HG03039 (cell line): Measurements from ENCODE around the gene ADCY7.
"Not testable (repeated sequence)": the region's sequence is repeated elsewhere in the genome, so short reads cannot be mapped to it uniquely, and the experiment has no call there.

Experiments
- ATAC-seq: cut with Tn5 transposase; IDR thresholded peaks from one replicate; pipeline ENCODE4 v1.9.1; 2021; ENCODE audit warnings: mild to moderate bottlenecking, moderate library complexity; ENCODE audit not compliant: unreplicated experiment

ADCY7 gene

DNA sequence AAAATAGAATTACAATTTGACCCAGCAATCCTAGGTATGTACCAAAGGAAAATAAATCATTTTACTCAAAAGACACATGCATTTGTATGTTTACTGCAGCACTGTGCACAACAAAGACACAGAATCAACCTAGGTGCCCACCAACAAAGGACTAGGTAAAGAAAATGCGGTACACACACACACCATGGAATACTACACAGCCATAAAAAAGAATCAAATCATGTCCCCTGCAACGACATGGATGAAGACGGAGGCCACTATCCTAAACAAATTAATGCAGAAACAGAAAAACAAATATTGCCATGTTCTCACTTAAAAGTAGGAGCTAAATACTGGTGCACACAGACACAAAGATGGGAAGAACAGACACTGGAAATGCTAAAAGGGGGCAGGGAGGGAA lies 66.2 kb downstream of the ADCY7 start:
- no peak for ATAC-seq

DNA sequence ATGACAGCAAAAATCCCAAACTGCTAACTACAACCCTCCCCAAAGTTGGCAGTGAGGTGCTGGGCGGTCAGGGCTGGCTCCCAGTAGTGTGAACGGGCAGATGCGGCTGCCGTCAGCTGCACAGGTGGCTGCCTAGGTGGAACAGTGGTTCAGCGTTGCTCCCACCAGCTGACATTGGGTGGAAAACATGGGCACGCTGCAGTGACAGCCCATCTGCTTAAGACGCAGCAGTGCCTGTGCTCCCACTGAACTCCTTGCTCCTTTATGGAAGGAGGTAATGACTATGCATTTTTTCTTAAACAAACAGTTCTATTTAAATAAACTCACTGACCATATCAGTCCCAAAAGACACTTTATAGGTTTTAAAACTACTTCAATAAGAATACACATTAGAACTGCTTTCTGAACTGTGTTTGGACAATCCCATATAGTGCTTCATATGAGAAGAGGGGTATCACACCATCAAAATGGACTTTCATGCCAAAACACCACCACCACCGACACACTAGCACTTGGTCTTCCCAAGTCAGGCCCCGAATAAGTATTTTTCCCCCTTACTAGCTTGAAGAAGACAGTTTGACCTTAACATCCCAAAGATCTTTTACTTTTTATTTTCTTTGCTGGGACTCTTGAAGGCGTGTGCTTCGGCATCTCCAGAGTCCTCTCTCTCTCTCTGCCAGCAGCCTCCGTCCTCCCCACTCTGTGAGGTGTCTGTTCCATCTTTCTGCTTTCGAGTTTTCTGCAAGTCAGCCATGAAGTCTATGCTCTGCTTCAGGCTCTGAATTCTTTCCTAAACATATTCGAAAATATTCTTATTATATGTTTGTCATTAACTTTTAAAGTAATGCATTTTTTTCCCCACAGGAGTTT lies 68.0 kb downstream of the ADCY7 start:
- ATAC-seq: no peak

DNA sequence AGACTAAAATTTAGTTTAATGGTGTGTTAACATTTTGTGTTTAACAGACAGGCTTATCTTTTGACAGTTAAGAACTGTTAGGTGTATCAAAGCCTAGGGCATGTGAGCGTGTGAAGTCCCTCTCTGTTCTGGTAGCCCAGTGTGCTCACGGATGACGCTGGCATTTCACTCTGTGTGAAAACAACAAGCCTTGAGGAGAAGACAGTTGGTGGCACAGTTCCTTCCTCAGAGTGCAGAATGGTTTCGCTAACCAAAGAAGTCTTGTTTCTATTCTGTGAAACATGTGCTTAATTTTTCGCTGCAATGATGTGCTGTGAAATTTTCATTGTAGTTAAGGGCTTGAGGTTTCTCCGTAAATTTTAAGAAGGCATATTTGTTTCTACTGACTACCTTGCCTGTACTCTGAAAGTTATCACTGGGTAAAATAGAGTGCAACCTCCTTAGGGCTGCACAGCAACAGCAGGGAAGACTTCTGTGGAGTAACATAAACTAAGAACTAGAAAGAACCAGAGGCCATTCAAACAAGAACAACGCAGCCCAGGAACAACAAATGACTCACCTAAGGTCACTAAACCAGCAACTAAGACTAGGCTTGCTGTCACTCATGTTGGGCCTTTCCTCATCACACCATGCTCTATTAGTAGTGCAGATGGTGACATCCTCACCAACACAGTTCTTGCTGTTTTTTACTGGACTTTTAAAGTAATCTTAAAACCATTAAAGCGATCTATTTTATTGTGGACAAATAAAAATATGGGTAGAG lies 69.0 kb downstream of the ADCY7 start:
- ATAC-seq: no peak

DNA sequence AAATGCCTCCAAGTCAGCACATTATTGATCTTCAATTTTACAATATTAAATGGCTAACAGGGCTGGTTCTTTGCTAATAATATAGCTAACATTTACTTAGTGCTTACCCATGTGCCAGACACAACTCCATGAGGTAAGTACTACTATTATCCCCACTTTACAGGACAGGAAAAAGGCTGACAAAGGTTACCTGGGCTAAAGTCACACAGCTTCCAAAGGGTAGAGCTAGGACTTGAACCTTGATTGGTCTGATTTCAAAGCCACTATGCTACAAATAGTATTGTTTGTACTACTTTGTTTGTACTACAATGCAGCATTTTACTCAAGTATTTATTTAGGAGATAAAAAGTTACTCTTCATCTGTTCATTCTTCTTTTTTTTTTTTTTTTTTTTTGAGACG lies 70.5 kb downstream of the ADCY7 start:
- ATAC-seq: no peak

DNA sequence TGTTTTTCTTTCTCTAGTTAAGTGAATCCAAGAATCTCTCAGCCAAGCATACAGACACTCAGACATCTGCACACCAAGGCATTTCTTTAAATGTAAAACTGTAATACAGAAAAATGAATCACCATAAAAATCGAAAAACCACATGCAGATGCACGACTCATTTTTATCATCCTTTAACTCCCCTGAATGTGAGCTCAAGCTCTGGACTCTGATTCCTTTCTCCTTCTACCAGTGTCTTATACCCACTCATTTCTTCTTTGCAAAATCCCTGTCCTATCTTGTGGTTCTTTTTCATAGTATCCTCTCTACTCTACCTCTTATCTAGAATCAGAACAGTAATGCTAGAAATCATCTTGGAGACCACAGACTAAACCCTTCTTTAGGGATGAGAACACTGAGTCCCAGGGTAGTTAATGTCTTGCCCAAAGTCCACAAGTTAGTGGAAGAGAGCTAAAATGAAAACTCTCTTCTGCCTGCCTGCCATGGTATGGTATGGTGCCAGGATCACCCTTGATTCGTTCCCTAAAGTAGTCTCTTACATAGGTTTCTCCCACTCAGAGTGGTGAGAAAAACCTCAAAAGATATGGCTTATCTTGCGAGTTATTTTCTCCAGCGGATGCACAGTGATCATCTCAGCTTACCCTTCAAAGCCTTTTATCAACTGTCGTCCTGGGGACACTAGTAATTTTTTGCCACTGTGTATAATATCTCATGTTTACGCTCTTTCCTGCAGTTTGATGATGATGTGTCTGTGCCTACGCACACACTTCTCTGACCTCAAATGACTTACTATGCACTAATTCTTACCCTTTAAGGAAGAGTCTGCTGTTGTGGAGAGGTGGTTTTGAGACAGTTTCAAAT lies 72.2 kb downstream of the ADCY7 start:
- ATAC-seq: no peak

DNA sequence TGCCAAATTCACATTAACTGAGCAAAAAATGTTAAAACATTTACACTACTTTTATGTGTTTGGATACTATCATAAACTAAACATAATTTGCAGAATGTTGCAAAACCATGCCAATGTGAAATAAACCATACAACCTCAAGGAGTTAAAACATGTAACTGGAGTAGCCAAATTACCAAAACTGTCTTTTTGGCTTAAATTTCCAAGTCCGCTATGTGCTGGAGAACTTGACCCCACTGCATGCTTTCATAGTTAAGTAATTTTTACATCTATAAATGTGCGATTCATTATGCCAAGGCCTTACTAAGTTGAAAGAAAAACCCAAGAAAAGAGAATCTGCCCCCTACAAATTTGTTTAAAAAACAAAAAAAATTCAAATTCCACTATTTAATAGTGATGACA lies 74.2 kb downstream of the ADCY7 start:
- ATAC-seq: no peak

DNA sequence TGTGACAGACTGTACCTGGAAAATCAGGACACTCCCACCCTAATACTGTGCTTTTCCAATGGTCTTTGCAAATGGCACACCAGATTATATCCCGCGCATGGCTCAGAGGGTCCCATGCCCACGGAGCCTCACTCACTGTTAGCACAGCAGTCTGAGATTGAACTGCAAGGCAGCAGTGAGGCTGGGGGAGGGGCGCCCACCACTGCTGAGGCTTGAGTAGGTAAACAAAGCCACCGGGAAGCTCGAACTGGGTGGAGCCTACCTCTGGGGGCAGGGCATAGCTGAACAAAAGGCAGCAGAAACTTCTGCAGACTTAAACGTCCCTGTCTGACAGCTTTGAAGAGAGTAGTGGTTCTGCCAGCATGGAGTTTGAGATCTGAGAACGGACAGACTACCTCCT lies 77.2 kb downstream of the ADCY7 start:
- ATAC-seq: not testable (repeated sequence)

DNA sequence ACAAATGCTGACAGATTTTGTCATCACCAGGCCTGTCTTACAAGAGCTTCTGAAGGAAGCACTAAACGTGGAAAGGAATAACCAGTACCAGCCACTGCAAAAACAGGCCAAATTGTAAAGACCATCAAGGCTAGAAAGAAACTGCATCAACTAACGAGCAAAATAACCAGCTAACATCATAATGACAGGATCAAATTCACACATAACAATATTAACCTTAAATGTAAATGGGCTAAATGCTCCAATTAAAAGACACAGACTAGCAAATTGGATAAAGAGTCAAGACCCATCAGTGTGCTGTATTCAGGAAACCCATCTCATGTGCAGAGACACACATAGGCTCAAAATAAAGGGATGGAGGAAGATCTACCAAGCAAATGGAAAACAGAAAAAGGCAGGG lies 78.9 kb downstream of the ADCY7 start:
- ATAC-seq: not testable (repeated sequence)

DNA sequence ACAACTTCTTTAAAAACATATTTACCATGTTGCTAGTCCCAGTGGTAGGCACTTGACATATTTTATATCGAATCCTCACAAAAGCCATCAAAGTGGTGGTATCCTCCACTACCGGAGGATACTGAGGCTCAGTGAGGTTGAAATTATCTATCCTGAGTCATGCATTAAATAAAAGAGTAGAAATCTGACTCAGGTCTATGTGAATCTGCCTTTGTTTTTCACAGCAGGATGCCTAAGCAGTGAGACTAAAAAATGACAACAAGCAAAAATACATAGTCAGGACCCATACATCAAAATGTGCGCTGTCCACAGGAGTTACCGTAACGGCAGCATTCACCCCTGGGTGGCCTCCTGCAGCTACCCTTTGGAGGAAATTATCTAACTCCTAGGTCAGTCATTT lies 84.8 kb downstream of the ADCY7 start:
- no peak for ATAC-seq

DNA sequence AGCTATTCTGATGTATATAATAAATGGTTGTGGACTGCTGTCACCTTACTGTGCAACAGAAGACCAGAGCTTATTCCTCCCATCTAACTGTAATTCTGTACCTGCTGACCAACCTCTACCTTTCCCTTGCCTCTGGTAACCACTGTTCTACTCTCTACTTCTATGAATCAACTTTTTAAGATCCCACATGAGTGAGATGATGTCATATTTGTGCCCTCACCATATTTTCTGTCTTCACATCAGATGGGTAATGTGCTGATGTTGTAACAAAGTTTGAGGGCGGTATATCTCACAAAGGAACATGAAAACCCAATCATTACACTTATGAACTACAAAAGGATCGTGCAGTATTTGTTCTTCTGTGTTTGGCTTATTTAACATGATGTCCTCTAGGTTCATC lies 85.6 kb downstream of the ADCY7 start:
- no peak for ATAC-seq

DNA sequence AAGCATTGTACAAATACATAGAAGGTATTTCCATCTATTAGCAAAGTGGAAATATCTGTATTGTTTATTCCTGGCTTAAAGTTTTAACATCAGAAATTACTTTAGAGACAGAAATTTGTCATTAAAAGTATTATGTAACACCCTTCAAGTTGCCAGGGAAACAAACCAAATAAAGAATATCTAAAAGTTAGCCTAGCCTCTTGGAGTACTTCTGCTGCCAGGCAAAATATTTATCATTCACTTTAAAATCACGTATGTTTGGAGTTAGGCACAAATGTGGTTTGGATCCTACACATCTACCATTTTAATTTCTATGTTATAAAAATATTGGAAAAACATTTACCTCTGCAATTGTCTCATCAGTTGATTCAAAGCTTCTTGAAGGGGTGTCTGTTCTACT lies 87.7 kb downstream of the ADCY7 start:
- ATAC-seq: no peak

DNA sequence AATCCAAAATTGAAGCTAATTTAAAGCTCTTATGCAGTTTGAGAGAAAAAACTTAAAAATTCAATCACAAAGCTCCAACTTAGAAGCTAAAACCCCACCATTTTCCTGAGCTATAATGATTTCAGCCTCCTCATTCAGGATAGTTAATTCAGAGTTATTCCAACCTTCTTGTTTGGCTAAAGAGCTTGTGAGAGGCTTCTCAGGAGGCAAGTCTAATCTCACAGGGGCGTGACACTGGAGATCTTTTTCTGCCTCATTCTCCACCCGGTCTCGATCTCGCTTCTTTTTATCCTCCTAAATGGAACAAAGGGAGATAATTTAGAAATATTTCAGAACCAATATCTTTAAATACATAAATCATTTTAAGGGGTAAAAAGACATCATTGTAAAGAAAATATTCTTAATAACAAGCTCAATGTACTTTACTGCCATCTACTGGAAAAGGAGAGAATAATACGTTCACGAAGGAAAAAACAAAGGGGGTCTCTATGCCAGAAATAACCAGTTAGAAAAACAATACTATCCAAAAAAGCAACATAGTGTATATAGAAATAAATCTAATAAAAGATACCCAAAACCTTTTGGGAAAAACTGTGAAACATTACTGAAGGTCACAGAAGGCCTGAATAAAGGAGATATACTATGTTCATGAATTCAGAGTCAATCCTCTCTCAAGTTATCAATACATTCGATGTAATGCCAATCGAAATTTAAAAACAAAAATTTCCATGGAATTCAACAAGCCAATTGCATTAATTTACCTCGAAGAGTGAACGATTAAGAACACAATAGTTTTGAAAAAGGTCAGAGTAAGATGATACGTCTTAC lies 88.5 kb downstream of the ADCY7 start:
- no peak for ATAC-seq

DNA sequence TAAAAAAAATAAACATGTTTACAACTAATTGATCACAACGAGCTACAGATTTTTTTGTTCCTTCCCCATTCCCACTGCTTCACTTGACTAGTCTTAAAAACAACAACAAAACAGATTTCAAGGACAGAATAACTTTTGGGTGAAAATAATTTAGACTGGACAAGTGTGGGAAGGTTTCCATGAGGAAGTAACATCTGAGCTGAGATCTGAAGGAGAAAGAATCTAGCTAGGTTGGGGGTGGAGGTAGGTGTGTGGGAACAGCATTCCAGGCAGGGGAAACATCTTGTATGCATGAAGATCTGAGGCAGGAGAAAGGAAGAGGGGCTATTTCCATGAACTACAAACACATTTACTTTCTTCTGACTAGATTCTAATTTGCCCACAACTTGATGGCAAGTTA lies 93.3 kb downstream of the ADCY7 start:
- ATAC-seq: no peak

DNA sequence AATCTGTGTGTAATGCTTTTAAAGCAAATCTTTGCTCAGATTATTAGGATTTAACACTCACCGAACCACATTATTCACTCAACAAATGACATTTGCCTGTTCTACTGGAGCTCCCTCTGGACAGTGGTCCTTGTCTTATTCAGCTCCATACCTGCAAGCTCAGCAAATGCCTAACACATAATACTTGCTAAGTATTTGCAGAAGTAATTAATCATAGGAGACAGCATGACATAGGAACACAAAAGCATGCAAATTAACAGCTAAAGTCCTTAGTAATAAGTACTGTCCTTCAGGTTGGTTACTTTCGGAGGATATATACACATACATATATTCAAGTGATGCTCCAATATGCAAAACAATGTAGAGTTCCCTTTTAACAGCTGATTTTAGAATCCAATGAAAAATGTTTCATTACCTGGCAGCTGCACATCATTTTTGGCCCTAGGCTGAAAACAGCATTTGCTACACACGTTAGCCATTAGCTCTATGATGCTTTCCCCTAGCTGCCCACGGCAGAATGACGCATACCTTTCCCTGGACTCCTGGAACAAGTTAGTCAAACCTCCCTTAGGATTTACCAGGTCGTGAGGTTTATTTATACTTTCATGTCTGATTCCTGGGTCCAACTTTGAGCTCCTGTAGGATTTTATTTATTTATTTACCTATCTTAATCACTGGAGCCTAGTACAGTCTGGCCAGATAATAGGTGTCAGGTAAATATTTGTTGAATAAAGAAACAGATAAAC lies 93.9 kb downstream of the ADCY7 start:
- ATAC-seq: no peak

DNA sequence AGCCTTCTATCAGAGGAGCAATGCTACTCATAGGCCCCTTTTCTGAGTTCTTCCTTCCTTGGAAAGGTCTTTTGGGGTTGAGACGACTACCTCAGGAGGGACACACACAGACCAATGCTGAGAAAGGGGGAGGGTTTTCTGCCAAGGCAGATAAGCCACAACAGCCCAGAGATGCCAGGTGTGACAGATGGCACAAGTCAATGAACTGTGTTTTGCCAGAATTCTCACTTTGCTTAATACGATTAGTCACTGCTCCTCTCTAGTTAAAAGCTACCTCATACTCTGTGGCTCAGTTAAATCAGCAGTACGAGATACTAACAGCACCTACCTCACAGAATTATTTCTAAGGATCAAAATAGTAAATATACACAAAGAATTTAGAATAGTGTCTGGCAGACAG lies 94.4 kb downstream of the ADCY7 start:
- ATAC-seq: no peak

DNA sequence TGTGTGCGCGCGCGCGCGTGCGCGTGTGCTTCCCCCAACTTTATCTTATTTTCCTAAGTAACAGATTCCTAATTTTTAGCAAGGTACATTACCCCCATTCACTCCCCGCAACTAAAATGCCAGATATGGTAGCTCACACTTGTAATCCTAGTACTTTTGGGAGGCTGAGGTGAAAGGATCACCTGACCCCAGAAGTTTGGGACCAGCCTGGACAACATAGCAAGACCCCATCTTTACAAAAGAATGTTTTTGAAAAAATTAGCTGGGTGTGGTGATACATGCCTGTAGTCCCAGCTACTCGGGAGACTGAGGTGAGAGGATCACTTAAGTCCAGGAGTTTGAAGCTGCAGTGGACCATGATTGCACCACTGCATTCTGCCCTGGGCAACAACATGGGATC lies 97.3 kb downstream of the ADCY7 start:
- ATAC-seq: no peak

DNA sequence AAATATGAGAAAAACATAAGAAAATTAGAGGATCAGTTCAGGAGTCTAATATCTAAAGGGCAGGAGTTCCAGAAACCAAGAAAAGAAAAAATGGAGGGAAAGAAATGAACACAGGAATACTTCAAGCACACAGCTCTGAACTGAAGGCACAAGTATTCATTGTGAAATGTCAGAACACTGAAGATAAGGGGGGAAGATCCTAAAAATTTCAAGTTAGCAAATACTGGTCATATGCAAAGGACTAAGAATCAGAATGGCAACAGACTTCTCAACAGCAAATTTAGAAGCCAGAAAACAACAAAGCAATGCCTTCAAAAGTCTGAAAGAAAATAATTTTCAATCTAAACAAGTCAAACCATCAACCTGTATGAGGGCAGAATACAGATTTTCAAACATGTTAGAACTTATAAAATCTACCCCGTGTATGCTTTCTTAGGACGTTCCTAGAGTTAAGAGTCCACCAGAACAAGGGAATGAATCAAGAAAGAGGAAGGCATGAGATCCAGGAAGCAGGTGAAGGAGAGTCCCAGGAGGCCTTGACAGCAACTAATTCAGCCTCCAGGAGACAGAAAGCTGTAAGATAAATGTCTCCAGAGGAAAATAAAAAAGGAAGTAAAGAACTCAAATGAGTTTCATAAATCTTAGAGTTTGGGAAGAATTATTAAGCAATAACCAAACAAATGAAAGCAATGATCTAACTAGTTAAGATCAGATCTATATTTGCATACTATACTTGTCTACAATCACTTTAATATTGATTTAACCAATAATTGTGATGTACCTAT lies 99.6 kb downstream of the ADCY7 start:
- ATAC-seq: no peak
